Kidney (tissue), 14 donors: ENCODE data around the gene RPL6. TPM values are rescaled to one million over a fixed set of nuclear protein-coding genes. Genes with fewer than 3 reads are reported as not detected.

Experiments used
- DNase-seq, 5 donors: peaks; one replicate each; pipeline ENCODE4 v3.0.0-alpha.2; 2013 to 2020
- FAIRE-seq: peaks from 2 replicates; lab custom pipeline; 2012; peaks lifted over from hg19 to GRCh38; lab: Jason Lieb, UNC
- H3K27ac ChIP-seq, 2 donors: one replicate each; pipeline ENCODE4 v1.7.0; 2013; ENCODE audit warnings: low read depth in 2 of 2, low read length in 2 of 2, inconsistent platforms in 1 of 2
- H3K27me3 ChIP-seq: one replicate; pipeline ENCODE4 v1.7.1; 2013; ENCODE audit warnings: low read length, inconsistent platforms; ENCODE audit not compliant: control insufficient read depth, insufficient read depth
- H3K36me3 ChIP-seq, 3 donors: one replicate each; pipeline versions ENCODE4 v1.7.0 to v1.7.1; 2013; ENCODE audit warnings: low read length in 3 of 3, control low read depth in 1 of 3, inconsistent platforms in 1 of 3; ENCODE audit not compliant: insufficient read depth in 3 of 3, control insufficient read depth in 2 of 3
- H3K4me1 ChIP-seq, 3 donors: one replicate each; pipeline versions ENCODE4 v1.7.0 to v1.7.1; 2013; ENCODE audit warnings: low read length in 3 of 3, inconsistent platforms in 1 of 3, low read depth in 1 of 3; ENCODE audit not compliant: control insufficient read depth in 2 of 3, insufficient read depth in 2 of 3
- H3K4me3 ChIP-seq, 3 donors: one replicate each; pipeline versions ENCODE4 v1.7.0 to v1.8.1; 2013; ENCODE audit warnings: low read length in 3 of 3, control low read depth in 1 of 3, inconsistent platforms in 1 of 3
- H3K9ac ChIP-seq, 3 donors: one replicate each; pipeline versions ENCODE4 v1.7.0 to v1.7.1; 2013; ENCODE audit warnings: low read length in 3 of 3, control low read depth in 1 of 3, inconsistent platforms in 1 of 3
- H3K9me3 ChIP-seq, 3 donors: one replicate each; pipeline versions ENCODE4 v1.7.0 to v1.7.1; 2013; ENCODE audit warnings: low read length in 3 of 3, control low read depth in 1 of 3, inconsistent platforms in 1 of 3; ENCODE audit not compliant: control insufficient read depth in 2 of 3, insufficient read depth in 1 of 3
- intact Hi-C: fragments of 100-400 bp; cut with DNase I; formaldehyde crosslinking; loops from one replicate; pipeline ENCODE4 v1.11.1; 2022
- polyA plus RNA-seq: library from polyadenylated mRNA; stranded (reverse); fragments of 350-450 nt; fragmentation: Illumina TruSeq; extraction: RNeasy Lipid Tissue Mini Kit (QIAGEN cat#74804); gene quantifications from one replicate; pipeline ENCODE4 v1.2.3, GENCODE V29; 2014; ENCODE audit warnings: low read depth, low replicate concordance; ENCODE audit not compliant: insufficient read depth
- total RNA-seq: library from RNA; stranded (reverse); fragmentation: NEBNext Ultra II Directional; extraction: Animal tissue kit (Norgen Biotek cat#: 25700); gene quantifications from one replicate; pipeline ENCODE4 v1.2.1, GENCODE V29; 2021
- TF ChIP-seq, protein P1 (sequence below): IDR thresholded peaks from 3 replicates; pipeline ENCODE4 v1.5.1; 2012; ENCODE audit warnings: mild to moderate bottlenecking, moderate library complexity, borderline replicate concordance; ENCODE audit not compliant: insufficient read depth; ENCODE audit errors: extremely low read depth
- donor health status: control.
- donor health status: control.
- donor health status: control.
- donor health status: control.
- donor health status: control.
- donor health status: DM: yes; HTN: yes; CAD: no.
- donor health status: Normal renal cell carcinoma (clear cell type).

RPL6 gene
- total and polyA plus RNA-seq, 2 donors from 2014 or later: 966 to 1,525 TPM

DNA sequence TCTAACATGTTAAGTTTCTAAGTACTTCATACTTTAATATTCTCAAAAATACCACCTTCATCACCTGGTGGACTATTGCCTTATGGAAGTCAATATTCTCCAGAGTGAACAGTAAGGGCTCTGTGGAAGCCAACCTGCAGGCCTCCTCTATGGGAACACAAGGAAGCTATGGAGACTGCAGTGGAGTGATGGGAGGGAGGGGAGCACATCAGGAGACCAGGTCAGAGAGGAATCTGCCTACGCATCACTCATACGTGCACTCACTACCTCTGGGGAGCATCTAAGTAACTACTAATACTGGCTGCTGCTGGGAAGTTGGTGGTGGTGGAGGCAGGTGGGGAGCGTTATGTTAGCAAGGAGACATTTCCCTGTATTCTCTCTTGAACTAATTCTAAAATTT is 47.1 kb downstream of the RPL6 start:
- FAIRE-seq (no peak), DNase-seq (no peak)
- H3K27ac ChIP-seq: no peak overlapping the region
- no peaks in the 10 kb centered on the region for H3K27me3 ChIP-seq
- H3K9ac ChIP-seq: no peak overlapping the region
- H3K9me3 ChIP-seq: no peaks in the 10 kb centered on the region
- TF ChIP-seq, protein P1, sequence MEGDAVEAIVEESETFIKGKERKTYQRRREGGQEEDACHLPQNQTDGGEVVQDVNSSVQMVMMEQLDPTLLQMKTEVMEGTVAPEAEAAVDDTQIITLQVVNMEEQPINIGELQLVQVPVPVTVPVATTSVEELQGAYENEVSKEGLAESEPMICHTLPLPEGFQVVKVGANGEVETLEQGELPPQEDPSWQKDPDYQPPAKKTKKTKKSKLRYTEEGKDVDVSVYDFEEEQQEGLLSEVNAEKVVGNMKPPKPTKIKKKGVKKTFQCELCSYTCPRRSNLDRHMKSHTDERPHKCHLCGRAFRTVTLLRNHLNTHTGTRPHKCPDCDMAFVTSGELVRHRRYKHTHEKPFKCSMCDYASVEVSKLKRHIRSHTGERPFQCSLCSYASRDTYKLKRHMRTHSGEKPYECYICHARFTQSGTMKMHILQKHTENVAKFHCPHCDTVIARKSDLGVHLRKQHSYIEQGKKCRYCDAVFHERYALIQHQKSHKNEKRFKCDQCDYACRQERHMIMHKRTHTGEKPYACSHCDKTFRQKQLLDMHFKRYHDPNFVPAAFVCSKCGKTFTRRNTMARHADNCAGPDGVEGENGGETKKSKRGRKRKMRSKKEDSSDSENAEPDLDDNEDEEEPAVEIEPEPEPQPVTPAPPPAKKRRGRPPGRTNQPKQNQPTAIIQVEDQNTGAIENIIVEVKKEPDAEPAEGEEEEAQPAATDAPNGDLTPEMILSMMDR: no peak
- no peaks in the 10 kb centered on the region for H3K36me3 ChIP-seq
- intact Hi-C loops: no loop called here
- no peaks in the 10 kb centered on the region for H3K4me1 ChIP-seq
- H3K4me3 ChIP-seq: no peak overlapping the region

DNA sequence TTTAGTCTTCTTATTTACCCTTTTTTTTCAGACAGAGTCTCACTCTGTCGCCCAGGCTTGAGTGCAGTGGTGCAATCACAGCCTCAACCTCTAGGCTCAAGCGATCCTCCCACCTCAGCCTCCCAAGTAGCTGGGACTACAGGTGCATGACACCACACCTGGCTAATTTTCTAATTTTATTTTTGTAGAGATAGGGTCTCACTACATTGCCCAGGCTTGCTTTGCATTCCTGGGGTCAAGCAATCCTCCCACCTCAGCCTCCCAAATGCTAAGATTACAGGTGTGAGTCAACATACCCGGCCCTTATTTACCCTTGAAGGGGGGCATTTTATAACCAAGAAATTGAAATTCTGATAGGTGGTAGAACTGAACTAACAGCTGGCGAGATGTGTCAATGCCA is 48.1 kb downstream of the RPL6 start:
- H3K9ac ChIP-seq: no peak overlapping the region
- FAIRE-seq: no peak
- DNase-seq: no peak
- intact Hi-C loops: no loop called here
- no peaks in the 10 kb centered on the region for H3K27me3 ChIP-seq
- TF ChIP-seq, protein P1: no peak
- no peaks in the 10 kb centered on the region for H3K4me1 ChIP-seq
- no peaks in the 10 kb centered on the region for H3K36me3 ChIP-seq
- no peak overlapping the region for H3K4me3 ChIP-seq
- no peak overlapping the region for H3K27ac ChIP-seq
- H3K9me3 ChIP-seq: no peaks in the 10 kb centered on the region

DNA sequence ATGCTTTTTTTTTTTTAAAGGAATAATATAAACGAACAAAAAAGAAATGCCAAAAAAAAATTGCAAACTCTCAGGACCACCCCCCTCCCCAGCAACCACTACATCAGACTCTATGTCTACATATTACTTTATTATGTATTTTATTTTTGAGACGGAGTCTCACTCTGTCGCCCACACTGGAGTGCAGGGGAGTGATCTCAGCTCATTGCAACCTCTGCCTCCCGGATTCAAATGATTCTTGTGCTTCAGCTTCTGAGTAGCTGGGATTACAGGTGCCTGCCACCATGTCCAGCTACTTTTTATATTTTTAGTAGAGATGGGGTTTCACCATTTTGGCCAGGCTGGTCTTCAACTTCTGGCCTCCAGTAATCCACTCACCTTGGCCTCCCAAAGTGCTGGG is 50.1 kb downstream of the RPL6 start:
- no peak overlapping the region for H3K27ac ChIP-seq
- no peak overlapping the region for H3K4me3 ChIP-seq
- no peak for DNase-seq
- no peaks in the 10 kb centered on the region for H3K9me3 ChIP-seq
- H3K36me3 ChIP-seq: no peaks in the 10 kb centered on the region
- no peak overlapping the region for H3K9ac ChIP-seq
- no peak for FAIRE-seq
- intact Hi-C loops: no loop called here
- H3K4me1 ChIP-seq: no peaks in the 10 kb centered on the region
- H3K27me3 ChIP-seq: no peaks in the 10 kb centered on the region
- TF ChIP-seq, protein P1: no peak

DNA sequence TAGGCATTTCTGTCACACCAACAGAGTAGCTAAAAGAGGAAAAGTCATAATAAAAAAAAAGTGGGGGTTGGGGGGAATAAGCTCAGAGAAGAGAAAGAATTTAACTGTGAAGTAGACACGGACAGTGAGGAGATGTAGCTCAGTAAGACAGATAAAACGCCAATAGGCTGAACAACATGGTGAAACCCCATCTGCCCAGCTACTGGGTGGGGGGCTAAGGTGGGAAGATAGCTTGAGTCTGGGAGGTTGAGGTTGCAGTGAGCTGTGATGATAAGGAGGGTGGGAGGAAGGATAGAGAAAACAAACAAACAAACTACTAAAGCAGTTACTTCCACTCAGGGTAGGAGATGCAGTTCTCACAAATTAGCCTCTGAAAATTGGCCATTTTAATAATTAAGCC is 52.2 kb downstream of the RPL6 start:
- TF ChIP-seq, protein P1: no peak
- no peak overlapping the region for H3K9ac ChIP-seq

More for the DNA sequence above, 52.2 kb downstream of the RPL6 start:
- no peaks in the 10 kb centered on the region for H3K4me1 ChIP-seq
- no peaks in the 10 kb centered on the region for H3K9me3 ChIP-seq
- intact Hi-C loops: no loop called here
- H3K36me3 ChIP-seq: no peaks in the 10 kb centered on the region
- FAIRE-seq (no peak), DNase-seq (no peak)
- H3K4me3 ChIP-seq: no peak overlapping the region
- H3K27ac ChIP-seq: no peak overlapping the region
- H3K27me3 ChIP-seq: no peaks in the 10 kb centered on the region
